GM08714 (cell line): ENCODE results near the gene UBR4.
A peak's percentile ranks its signal among the peaks of the same experiment; 100 is the strongest.

Source experiments
- H3K4me3 ChIP-seq: fragments of 200-500 bp; sonication (Bioruptor generic); 2 replicates; pipeline ENCODE4 v1.5.1; 2014; ENCODE audit warnings: mild to moderate bottlenecking, low read length, inconsistent platforms
- ZNF274 ChIP-seq: IDR thresholded peaks from 2 replicates; pipeline ENCODE4 v1.6.1; 2012; ENCODE audit warnings: mild to moderate bottlenecking, low read depth, low read length

UBR4 gene

DNA sequence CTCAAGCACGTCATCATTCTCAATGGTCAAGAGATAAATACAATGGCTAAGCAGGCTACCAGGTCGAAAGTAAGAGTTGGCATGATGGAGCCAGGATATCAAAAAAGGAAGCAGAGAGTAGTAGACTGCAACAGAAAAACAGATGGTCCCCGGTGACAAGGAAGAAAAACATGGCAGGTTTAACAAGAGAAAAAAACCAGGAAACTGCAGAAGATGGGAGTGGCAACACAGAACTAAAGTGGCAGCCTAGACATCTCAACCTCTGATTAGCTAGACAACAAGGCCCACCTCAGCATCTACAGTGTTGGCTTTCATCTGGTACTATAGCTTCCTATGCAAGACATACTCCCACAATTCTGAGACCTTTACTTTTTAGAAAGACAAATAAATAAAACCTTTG, 3.1 kb downstream of the UBR4 start:
- no peak for TF ChIP-seq ZNF274
- no peak overlapping the region for H3K4me3 ChIP-seq

DNA sequence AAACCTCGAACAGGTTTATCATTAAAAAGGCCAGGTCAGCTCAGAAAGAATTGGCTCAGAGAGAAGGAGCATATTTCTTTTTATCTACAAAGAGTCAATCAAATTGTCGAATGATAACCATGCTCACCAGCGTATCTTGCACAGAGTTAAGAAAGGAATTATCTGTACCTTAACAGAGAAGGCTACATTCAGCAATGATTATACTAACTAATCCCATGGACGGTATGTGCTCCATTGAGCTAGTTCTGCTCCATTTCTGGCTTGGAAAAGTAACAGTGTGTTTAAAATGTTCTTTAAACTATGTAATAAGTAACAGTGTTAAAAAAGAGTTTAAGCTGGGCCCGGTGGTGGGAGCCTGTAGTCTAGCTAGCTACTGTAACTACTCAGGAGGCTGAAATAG, 4.2 kb downstream of the UBR4 start:
- H3K4me3 ChIP-seq, result peak overlapping the region; percentile 28; the same call in 1 of the 2 replicates
- no peak for TF ChIP-seq ZNF274

DNA sequence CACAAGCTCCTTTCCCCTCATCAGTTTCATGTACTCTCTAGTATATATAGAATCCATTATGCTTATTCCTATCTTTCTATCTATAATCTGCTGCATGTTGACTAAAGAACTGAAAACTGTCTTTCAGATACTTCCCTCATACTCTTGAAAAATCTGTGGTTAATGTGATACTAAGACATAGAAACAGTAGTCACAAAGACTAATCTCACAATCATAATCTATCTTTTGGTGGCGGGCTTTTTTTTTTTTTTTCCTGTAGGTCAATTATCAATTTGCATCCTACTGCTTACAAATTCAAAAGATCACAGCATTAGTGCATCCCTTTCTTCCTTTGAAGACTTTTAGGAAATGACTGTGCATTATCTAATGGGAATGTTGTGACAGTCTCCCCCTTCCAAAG, 4.7 kb downstream of the UBR4 start:
- no peak overlapping the region for H3K4me3 ChIP-seq
- TF ChIP-seq ZNF274, result no peak

DNA sequence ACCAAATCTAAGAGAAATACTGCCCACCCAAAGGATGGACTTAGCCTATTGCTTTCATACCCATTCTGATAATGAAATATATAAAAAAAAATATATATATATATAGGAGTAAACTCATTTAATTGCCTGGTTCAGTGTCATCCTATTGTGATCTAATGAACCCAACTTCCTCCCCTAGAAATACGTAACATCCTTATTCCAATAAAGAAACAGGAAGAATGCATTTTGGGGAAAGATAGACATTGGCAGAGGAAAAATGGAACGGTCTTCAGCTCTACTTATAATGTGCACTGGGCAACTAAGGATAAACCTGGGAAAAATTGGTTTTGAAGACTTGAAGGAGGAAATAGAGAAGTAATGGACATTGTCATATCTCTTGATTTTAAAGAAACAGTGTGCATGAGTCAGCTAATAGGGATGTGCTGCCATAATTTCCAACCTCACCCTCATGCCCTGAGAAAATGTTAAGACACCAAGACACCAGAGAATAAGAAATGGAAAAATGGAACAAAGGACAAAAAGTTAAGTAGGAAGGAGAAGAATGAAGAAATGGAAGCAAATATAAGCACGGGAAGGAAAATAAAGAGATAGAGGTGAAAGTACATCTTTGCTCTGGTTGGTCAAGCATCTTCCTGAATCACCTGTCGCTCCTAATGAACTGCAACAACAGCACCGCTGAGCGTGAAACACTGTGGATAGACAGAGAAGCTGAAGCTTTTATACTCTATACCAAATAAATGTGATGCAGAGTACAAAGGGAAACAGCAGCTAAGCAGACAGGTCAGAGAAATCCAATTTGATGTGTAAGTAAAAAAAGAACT, 5.4 kb downstream of the UBR4 start:
- peak overlapping the region; percentile 13; the same call in 1 of the 2 replicates for H3K4me3 ChIP-seq
- TF ChIP-seq ZNF274, result no peak

DNA sequence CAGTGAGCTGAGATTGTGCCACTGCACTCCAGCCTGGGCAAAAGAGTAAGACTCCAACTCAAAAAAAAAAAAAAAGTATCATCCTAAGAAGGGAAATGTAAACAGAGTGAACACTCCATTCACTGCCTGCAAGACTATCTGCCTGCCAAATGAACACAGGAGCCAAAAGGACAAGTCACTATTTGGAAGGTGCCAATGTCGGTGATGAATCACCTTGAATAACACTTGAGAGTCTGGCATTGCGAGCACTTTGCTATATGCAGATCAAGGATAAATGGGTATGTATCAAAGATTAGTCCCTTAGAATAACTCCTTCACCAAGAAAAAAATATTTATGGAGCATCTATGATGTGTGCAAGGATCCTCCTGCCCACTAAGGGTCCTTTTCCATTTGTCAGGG, 6.6 kb downstream of the UBR4 start:
- H3K4me3 ChIP-seq, result no peak overlapping the region
- TF ChIP-seq ZNF274, result no peak

DNA sequence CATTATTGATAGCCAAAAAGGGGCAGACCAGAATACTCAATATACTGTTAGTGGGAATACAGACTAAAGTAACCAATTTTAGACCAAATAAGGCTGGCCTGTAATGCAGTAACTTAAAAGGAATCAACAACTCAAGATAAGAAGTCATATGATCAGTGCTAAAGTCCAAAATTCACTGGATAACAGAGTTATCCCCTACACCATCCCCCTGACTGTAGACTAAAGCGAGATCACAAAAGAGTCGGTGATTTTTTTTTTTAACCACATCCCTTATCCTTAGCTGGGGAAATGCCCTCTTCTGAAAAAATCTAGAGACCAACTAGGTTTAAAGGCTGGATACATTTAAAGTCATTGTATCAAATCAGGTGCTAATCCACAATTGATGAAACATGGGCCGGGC, 7.7 kb downstream of the UBR4 start:
- no peak for TF ChIP-seq ZNF274
- H3K4me3 ChIP-seq, result no peak overlapping the region

DNA sequence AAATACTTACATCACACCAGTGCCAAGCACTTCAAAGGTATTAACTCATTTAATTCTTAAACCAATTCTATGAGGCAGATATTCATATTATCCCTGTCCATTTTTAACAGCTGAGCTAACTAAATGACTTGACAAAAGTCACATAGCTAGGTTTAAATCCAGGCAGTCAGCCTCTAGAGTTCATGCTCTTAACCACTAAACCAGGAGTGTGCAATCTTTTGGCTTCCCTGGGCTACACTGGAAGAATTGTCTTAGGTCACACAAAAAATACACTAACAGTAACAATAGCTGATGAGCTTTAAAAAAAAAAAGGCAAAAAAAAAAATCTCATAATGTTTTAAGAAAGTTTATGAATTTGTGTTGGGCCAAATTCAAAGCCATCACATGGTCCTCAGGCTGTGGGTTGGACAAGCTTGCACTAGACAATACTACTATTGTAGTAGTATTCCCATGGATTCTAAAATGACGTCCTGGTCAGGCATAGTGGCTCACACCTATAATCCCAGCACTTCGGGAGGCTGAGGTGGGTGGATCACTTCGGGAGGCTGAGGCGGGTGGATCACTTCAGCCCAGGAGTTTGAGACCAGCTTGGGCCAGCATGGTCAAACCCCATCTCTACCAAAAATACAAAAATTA, 10.0 kb downstream of the UBR4 start:
- no peak for TF ChIP-seq ZNF274
- no peak overlapping the region for H3K4me3 ChIP-seq

DNA sequence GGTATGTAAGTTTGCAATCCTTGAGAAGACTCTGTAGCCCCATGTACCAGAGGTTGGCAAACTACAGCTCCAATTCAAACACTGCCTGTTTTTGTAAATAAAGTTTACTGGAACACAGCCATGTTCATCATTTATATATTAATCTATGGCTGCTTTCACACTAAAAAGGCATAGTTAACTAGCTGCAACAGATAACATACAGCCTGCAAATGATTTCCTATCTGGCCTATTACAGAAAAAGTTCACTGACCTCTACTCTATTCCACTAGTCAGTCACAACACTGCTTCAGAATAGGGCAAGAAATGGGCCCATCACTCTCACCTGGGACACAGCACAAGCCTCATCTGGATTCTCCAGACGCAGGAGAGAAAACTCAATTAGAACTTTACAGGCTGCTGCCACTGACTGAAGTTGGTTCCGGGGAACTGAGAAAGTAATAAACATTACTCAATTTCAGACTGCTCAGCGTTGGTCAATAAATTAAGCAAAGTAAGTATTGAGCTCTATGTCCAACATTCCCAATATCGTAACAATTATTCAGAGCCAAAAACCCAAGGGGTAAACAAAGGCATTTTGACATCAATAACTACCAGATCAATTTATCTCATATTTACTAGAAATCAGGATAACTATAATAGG, 10.6 kb downstream of the UBR4 start:
- TF ChIP-seq ZNF274, result no peak

DNA sequence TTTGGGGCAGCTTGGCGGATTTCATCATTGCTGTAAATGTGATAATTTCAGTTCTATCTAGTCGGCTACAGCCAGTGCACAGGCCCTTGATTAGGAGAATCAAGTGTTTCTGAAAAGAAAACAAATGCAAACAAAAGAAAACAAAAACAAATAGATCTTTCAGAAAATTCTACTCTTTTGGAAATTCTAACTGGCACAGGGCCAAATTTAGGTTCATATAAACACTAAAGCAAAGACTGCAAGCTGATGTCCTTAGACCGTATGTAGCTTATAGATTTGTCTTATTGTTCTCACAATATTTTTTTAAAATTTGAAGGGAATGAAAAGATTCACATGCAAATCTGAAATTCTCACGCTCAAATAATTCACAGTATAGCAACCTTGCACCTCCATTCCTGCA, 11.2 kb downstream of the UBR4 start:
- H3K4me3 ChIP-seq, result no peak overlapping the region
- TF ChIP-seq ZNF274, result no peak

More for the DNA sequence above, 10.6 kb downstream of the UBR4 start:
- no peak overlapping the region for H3K4me3 ChIP-seq

DNA sequence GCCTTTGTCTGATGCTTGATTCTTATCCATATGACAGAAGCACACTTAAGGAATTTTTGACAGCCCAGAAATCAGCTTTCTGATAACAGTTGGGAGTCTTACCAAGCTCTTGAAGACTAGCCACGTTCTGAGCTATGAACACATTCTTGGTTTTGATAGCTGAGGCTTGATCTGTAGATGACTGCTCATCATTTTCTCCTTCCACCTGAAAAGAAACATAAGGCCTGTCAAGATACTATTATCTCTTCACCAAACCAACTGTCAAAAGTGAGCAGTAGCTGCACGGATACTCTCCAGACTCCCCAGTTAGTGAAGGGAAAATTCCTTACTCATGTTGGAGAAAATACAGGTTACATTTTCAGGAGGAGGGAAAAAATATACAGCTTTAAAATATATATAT, 12.2 kb downstream of the UBR4 start:
- TF ChIP-seq ZNF274, result no peak
- H3K4me3 ChIP-seq, result no peak overlapping the region

DNA sequence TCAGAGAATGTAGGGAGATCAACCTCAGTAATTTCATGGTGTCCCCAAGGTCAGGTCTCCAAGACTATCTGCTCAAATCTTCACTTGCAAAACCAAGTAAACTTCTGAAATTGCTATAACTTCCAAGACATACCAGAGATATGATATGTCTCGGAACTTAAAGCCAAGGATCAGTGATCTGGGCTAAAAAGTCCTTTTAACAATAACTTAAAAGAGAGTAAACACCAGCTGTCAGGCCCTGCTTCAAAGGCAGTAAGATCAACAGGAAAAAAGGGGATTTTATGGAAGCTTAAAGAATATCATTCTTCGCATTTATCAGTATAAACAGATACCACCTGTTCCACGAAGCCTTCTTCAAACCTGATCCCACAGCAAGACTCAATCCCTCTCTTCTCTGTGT, 13.7 kb downstream of the UBR4 start:
- no peak for TF ChIP-seq ZNF274
- H3K4me3 ChIP-seq, result no peak overlapping the region

DNA sequence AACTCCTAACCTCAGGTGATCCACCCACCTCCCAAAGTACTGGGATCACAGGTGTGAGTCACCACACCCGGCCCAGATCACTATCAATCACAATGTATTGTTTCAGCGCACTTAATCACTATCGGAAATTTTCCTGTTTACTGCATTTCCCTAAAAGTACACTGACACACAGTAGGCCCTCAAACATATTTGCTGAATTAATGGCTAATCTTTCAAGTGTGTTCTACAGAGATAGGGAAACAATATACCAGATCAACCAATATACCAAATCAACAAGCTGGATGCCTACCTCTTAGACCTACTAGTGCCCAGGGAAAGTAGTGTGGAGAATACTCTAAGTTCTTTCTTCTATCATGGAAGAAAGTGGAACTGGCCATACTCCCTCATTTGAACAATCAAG, 17.1 kb downstream of the UBR4 start:
- TF ChIP-seq ZNF274, result no peak
- no peak overlapping the region for H3K4me3 ChIP-seq

DNA sequence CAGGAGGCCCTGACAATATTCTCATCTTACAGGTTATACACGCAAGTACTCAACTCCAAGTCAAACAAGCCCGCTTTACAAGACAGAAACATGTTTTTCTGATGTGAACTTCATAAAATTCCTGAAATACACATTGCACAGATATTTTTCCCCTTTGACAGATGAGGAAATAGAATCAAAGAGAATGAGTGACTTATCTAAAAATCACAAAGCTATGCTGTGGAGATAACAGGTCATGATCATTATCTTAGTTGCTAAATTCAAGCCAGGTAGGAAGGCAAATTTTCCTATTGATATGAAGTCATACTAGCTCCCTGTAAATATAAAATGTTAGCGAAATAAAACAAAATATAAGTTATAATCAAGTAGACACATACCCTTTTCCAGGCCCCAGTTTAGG, 18.3 kb downstream of the UBR4 start:
- no peak for TF ChIP-seq ZNF274
- H3K4me3 ChIP-seq, result no peak overlapping the region

DNA sequence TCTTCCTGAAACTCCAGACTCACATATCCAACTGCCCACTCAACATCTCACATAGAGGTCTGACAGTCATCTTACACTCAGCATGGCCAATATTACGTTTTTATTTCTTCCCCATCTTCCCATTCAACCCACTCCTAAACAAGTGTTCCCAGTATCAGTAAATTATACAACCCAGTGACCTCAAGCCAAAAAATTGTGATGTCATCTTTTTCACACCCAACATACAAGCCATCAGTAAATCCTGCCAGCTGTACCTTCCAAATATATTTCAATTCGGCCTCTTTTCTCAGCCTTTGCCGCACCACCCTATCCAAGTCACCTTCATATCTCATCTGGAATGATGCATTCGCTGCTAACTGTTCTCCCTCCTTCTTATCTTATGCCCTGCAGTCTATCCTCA, 19.6 kb downstream of the UBR4 start:
- H3K4me3 ChIP-seq, result no peak overlapping the region
- no peak for TF ChIP-seq ZNF274

DNA sequence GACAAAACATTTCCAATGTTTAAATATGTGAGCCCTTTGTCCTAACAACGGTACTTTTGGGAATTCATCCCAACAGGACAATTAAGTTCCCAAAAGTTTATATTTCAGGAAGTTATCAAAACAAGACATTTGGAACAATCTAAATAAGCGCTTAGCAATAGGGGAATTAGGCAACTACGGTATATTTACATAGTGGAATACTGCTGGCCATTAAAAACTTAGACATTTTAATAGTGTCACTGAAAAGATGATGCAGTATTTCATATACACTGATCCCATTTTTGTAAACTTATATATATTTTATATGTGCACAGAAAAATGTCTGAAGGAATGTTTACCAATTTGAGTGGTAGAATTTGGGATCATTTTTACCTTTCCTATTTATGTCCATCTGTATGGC, 20.8 kb downstream of the UBR4 start:
- TF ChIP-seq ZNF274, result no peak

More for the DNA sequence above, 20.8 kb downstream of the UBR4 start:
- no peak overlapping the region for H3K4me3 ChIP-seq
